Prostate gland (tissue), 2 donors: ENCODE data around the gene VWF. TPM values are rescaled to one million over a fixed set of nuclear protein-coding genes. Genes with fewer than 3 reads are reported as not detected.

ENCODE experiments used
- DNase-seq: peaks from one replicate; pipeline ENCODE4 v3.0.0-alpha.2; 2019; ENCODE audit warnings: low spot score
- H3K27ac ChIP-seq, 2 donors: fragments of 200-600 bp; sonication (generic); 2 replicates each; pipeline ENCODE4 v1.5.1; 2017 to 2019
- H3K27me3 ChIP-seq: fragments of 200-600 bp; sonication (generic); replicated peaks from 2 replicates; pipeline ENCODE4 v1.5.1; 2019; ENCODE audit not compliant: insufficient read depth
- H3K36me3 ChIP-seq, 2 donors: fragments of 200-600 bp; sonication (generic); 1 replicate in 1 of 2; 2 replicates in 1 of 2; pipeline versions ENCODE4 v1.5.1 to v1.8.1; 2017 to 2019
- H3K4me1 ChIP-seq: fragments of 200-600 bp; sonication (generic); replicated peaks from 2 replicates; pipeline ENCODE4 v1.5.1; 2019
- H3K4me3 ChIP-seq, 2 donors: fragments of 200-600 bp; sonication (generic); 2 replicates each; pipeline ENCODE4 v1.5.1; 2017 to 2019
- H3K9me3 ChIP-seq: fragments of 200-600 bp; sonication (generic); 2 replicates; pipeline ENCODE4 v1.5.1; 2017
- CTCF ChIP-seq, 4 experiments: fragments of 200-600 bp in 2 of 4; fragments of 450-650 bp in 2 of 4; sonication (generic) in 2 of 4; IDR thresholded peaks; 1 replicate in 3 of 4; 2 replicates in 1 of 4; pipeline ENCODE4 v1.5.1; 2016 to 2019; ENCODE audit warnings: antibody characterized with exemption in 4 of 4, mild to moderate bottlenecking in 2 of 4, moderate library complexity in 2 of 4
- POLR2A ChIP-seq: fragments of 450-650 bp; IDR thresholded peaks from one replicate; pipeline ENCODE4 v1.6.1; 2016; ENCODE audit warnings: antibody characterized with exemption, mild to moderate bottlenecking
- POLR2AphosphoS5 ChIP-seq: sonication (generic); formaldehyde crosslinking; IDR thresholded peaks from one replicate; pipeline ENCODE4 v1.6.1; 2017; ENCODE audit warnings: antibody characterized with exemption
- WGBS: methylation state at CpG from one replicate; pipeline ENCODE4 v1.1.5; 2018; 5-methylcytosine and 5-hydroxymethylcytosine counted together
- intact Hi-C: fragments of 100-400 bp; cut with DNase I; formaldehyde crosslinking; loops from one replicate; pipeline ENCODE4 v1.14.2; 2022
- total RNA-seq, 2 donors: library from RNA; depleted of rRNA; stranded (reverse); fragments of >200 nt; gene quantifications; one replicate each; pipeline ENCODE4 v1.1.0, GENCODE V29; 2016

Gene VWF
- total RNA-seq, 2 donors from 2014 or later = 55.0 to 193 TPM

DNA sequence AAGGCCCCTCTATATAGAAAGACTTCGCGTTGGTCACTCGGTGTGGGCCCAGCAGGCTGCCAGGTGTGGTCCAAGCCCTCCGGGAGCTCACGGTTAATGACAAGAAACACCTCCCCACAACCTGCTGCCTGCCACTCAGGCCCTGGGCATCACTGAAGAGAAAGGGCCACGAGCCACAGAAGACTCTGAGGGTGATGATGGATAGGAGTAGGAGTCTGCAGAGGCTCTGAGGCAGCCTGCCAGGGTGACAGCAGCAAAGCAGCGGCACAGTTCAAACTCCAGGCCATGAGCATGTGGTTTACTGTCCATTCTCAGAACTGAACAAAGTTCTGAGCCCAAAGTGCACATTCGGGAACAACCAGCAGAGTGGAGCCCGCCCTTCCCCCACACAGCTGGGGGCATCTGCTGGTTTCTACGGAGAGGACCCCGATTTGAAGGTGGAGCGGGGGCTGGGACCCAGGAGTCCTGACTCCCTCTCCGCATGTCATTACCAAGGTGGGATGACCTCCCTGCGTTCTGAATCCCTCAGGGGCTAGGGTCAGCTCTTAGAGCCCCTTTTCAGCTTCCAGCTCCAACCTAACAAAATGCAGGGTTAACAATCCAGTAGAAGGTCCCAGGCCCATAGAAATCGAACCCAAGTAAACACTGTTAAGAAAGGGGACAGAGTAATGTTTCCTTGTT lies 65.8 kb downstream of the VWF start:
- Histone ChIP-seq H3K4me1 (no peaks in the 10 kb centered on the region), H3K27ac (no peak overlapping the region), H3K9me3 (no peaks in the 10 kb centered on the region), H3K27me3 (no peaks in the 10 kb centered on the region), H3K4me3 (no peak overlapping the region), H3K36me3 (no peaks in the 10 kb centered on the region)
- DNase-seq = no peak
- 81% methylated on average over 15 of the region's 15 CpGs for WGBS
- intact Hi-C loops = no loop called here
- no peak for TF ChIP-seq POLR2AphosphoS5

GRCh38 chr12:6057700-6058099 lies 66.8 kb downstream of the VWF start:
- Histone ChIP-seq H3K9me3 (no peaks in the 10 kb centered on the region), H3K36me3 (no peaks in the 10 kb centered on the region), H3K4me1 (no peaks in the 10 kb centered on the region), H3K4me3 (no peak overlapping the region), H3K27ac (no peak overlapping the region), H3K27me3 (no peaks in the 10 kb centered on the region)
- no peak for TF ChIP-seq CTCF (IDR thresholded peaks at IDR 0.05)
- no peak for TF ChIP-seq POLR2A
- WGBS = 74% methylated on average over 30 of the region's 30 CpGs
- no peak for DNase-seq
- intact Hi-C loops = no loop called here

- Histone ChIP-seq H3K36me3 (no peaks in the 10 kb centered on the region), H3K4me3 (no peak overlapping the region), H3K27me3 (no peaks in the 10 kb centered on the region), H3K27ac (no peak overlapping the region), H3K9me3 (no peaks in the 10 kb centered on the region), H3K4me1 (no peaks in the 10 kb centered on the region)
- intact Hi-C loops = no loop called here
- DNase-seq = no peak
- WGBS = 41% methylated on average over 30 of the region's 58 CpGs
- TF ChIP-seq POLR2A (no peak), CTCF (IDR thresholded peaks at IDR 0.05) (no peak), POLR2AphosphoS5 (no peak)
These were observed 67.8 kb downstream of the VWF start for GRCh38 chr12:6056406-6057240.

GRCh38 chr12:6053541-6053940 lies 70.9 kb downstream of the VWF start:
- WGBS = 85% methylated on average over 4 of the region's 4 CpGs
- TF ChIP-seq CTCF (IDR thresholded peaks at IDR 0.05) = no peak
- no peak for TF ChIP-seq POLR2AphosphoS5
- no peak for TF ChIP-seq POLR2A
- no peaks in the 10 kb centered on the region for H3K27me3 ChIP-seq
- DNase-seq = no peak
- H3K4me3 ChIP-seq = no peak overlapping the region
- intact Hi-C loops = no loop called here
- no peaks in the 10 kb centered on the region for H3K4me1 ChIP-seq
- H3K36me3 ChIP-seq = no peaks in the 10 kb centered on the region
- H3K9me3 ChIP-seq = no peaks in the 10 kb centered on the region
- no peak overlapping the region for H3K27ac ChIP-seq

GRCh38 chr12:6052940-6053329 lies 71.5 kb downstream of the VWF start:
- DNase-seq = no peak
- H3K4me3 ChIP-seq = no peak overlapping the region
- WGBS = 96% methylated on average over 4 of the region's 4 CpGs
- H3K9me3 ChIP-seq = no peaks in the 10 kb centered on the region
- H3K27ac ChIP-seq = no peak overlapping the region
- no peaks in the 10 kb centered on the region for H3K36me3 ChIP-seq
- no peak for TF ChIP-seq POLR2AphosphoS5
- TF ChIP-seq CTCF (IDR thresholded peaks at IDR 0.05) = no peak
- no peak for TF ChIP-seq POLR2A
- intact Hi-C loops = no loop called here
- H3K4me1 ChIP-seq = no peaks in the 10 kb centered on the region
- no peaks in the 10 kb centered on the region for H3K27me3 ChIP-seq
